SK-N-SH (cell line): ENCODE results near the gene PSKH1.

Experiments used
- CHD2 ChIP-seq: fragments of 150-350 bp; IDR thresholded peaks from 2 replicates; pipeline ENCODE4 v1.6.1; 2018; ENCODE audit warnings: low read length; ENCODE audit not compliant: partially characterized antibody
- CTCF ChIP-seq: fragments of 200-600 bp; sonication (generic); IDR thresholded peaks from 2 replicates; pipeline ENCODE4 v1.6.1; 2017; ENCODE audit warnings: antibody characterized with exemption, mild to moderate bottlenecking, moderate library complexity

GRCh38 chr16:67936880-67937605, 44.0 kb downstream of the PSKH1 start:
- TF ChIP-seq CHD2 (no peak), CTCF (no peak)
